ENCODE measurements around the gene LURAP1L.

The LURAP1L gene

DNA sequence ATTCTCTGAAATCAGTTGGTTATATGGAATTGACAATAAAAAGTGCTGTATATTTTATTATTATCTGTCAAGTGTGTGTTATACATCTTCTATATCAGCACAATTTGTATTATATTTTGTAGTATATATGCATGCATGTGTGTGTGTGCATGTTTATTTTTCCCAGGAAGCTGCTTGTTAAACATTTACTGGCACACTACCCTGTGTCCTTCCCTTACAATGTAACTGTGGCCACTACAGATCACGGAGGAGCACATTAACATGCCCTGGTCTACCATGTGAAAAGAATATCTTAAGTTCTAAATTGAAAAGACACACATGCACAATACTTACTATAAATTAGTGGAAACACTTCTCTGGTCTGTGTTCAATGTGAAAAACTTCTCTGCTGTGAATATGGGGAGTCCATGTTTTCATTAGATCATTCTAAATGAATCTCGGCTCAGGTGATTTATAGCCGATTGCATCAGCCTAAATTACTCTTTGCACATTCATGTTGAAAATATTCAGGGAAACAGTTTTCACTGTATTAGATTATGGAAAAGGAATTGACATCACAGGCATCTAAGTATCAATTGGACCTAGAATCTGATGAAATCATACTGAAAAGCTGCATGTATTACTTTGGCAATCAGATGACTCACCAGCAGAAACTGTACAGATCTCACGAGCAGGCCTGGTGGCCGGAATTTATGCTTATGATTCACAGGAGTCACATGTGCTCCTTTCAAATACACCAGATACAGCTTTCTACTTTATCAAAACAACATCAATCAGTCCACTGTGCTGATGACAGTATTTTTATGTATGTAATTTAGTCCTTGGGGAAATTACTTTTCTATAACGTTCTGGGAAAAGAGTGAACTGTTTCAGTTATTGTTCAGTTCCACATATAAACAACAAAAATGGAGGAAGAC is 39.4 kb downstream of the LURAP1L start:
- no peak for DNase-seq

GRCh38 chr9:12814877-12815237 is 40.0 kb downstream of the LURAP1L start:
- DNase-seq, result no peak

- no peak for DNase-seq
Measured at GRCh38 chr9:12815888-12816287, 41.1 kb downstream of the LURAP1L start.

GRCh38 chr9:12816656-12817101 is 41.9 kb downstream of the LURAP1L start:
- no peak for DNase-seq

- DNase-seq, result no peak
Measured at GRCh38 chr9:12817702-12818101, 42.9 kb downstream of the LURAP1L start.

DNA sequence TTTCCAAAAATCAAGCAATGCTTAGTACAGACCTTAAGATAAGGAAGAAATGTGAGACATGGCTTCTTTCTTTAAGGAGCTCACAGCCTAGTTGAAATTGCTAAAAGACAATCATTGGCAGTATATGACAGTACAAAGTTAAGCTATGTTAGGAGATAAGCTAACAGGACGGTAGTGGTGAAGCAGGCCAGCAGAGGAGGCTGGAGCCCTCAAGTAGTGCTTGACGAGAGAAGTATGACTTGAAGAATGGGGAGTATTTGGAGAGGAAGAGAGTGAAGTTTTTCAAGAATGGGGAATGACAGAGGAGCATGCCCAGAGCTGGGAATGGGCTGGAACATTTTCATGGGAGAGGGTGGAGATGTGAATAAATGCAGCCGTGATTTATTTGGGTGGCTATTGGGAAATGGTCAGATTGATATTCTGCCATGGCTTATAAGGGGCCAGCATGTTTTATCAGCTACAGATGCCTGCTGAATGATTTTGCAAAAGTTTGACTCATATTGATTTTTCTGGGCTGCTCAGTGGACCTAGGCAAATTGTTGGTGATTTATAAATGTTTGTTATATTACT is 43.7 kb downstream of the LURAP1L start:
- no peak for DNase-seq

DNA sequence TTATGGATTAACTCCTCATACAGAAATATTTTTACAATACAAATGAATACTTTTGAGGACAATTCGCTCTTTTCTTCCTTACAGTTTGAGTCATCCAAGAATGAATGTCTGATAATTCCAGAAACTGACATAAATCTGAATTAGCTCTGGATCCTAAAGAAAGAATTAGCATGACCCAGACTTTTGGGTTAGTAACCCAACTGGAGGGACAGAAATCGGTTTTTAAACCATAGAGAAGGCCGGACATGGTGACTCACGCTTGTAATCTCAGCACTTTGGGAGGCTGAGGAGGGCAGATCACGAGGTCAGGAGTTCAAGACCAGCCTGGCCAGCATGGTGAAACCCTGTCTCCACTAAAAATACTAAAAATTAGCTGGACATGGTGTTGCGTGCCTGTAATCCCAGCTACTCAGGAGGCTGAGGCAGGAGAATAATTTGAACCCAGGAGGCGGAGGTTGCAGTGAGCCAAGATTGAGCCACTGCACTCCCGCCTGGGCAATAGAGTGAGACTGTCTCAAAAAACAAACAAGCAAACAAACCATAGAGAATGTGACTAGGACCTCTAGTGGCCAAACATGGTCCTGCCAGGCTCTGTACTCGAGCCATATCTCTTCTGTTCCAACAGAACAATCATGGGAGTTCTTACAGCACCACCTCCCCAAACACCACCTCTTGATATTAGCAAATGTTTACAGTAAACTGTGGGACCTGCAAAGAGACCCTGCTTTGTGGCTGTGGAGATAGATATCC is 44.8 kb downstream of the LURAP1L start:
- DNase-seq, result no peak

DNA sequence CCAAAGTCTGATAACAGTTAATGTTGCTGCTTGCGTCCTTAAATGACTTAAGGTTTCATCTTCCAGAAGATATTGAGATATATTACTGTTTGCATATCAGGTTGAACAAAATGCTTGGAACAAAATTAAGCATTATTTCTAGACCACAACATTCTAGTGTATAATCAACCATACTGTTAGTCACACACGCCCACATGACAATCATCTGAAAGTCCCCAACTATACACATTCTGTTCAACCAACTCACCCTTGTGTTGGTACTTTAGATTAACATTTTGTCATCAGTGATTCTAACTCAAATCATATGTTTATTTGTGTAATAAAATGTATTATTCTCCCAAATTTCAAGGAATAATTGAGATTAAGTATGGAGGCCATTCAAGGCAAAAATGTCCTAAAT is 47.3 kb downstream of the LURAP1L start:
- no peak for DNase-seq

DNA sequence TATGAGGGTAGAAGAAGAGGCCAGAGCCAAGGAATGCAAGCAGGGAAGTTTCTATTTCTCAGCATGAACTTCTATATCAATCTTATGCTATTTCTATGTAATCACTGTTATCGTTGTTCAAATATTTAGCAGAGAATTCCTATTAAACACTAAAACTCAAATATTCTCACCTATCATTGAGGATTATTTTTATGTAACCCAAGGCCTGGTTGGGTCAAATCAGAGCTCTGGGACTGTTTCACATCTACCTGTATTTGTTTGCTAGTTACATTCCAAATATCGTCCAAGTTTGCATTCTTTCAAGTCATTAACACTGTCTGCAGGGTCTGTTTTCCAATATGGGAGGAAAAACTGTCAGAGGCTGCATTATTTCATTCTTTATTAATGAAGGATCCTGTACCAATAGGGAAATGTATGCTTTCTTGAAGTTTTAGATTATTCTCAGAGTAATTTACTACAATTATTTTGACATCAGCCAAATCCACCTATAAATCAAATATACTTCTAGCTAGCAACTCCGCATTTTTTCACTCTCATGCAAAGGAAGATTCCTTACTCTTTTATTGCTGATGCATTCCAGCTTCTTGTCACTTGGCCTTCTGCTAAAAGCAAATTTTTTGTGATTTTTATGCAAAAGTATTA is 52.2 kb downstream of the LURAP1L start:
- no peak for DNase-seq

DNA sequence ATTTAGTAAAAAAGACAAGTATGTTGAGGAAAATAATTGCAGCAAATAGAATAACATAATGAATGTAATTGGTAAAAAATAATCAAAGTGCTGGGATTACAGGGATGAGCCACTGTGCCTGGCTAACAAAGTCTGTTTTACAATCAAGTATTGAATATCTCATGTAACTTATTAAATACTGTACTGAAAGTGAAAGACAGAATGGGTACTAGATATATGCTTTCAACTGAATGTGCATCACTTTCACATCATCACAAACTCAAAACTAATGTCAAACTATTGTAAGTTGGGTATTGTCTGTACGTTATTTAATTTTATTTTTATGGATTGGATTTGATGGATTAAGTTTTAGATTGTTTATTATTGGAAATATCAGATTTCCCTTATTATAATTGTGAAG is 58.9 kb downstream of the LURAP1L start:
- DNase-seq, result no peak

GRCh38 chr9:12838546-12838945 is 63.7 kb downstream of the LURAP1L start:
- no peak for DNase-seq

GRCh38 chr9:12843735-12844134 is 68.9 kb downstream of the LURAP1L start:
- DNase-seq, result no peak

GRCh38 chr9:12846035-12846434 is 71.2 kb downstream of the LURAP1L start:
- no peak for DNase-seq

- no peak for DNase-seq
Measured at GRCh38 chr9:12847561-12847960, 72.7 kb downstream of the LURAP1L start.

- no peak for DNase-seq
Measured at GRCh38 chr9:12849486-12850003, 74.7 kb downstream of the LURAP1L start.

DNA sequence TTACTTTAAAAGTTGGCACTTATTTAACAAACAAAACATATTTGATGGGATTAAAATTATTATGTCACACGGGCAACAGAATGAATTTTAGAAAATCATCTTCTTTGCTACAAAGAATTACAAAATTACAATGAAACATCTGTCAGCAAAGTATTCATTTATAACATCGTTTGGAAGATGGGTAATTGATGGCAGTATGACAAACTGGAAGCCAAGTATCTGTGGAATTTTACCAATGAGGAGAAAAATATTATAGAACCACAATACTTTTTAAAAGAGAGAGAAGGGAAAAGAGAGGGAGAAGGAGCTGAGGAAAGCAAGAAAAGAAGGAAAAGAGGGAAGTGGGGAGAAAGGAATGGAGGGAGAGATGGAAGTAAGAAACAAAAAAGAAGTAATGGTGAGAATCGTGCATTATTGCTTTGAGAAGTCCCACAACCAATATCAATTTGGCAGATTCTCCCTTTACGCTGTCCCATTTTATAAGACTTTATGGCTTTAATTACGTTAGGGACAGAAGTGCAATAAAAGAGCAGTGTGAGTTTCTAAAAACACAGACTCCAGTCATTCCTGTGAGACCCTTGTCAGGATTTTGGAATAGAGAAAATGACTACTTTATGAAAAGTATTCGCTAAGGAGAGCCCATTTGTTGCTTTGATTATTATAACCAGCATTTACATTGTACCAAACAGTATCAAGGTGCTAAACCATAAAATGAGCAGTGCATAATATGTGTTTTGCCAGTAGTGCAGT is 76.7 kb downstream of the LURAP1L start:
- no peak for DNase-seq

DNA sequence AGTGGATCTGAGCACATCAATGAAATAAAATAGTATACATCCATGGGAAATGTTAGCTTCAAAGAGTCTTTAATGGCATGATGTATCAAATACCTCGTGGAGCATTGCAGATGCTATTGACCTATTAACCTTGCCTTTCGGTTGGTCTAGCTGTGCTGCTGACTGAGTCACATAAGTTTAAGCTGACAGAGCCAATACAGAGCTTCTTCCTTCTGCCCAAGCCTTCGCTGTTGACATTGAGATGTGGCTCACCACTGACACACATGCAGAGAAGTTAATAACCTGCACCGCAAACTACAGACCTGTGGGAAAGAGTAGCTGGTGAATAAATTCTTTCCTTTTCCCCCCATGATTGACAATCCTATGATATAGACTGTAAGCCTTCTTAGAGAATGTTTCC is 78.2 kb downstream of the LURAP1L start:
- no peak for DNase-seq

- no peak for DNase-seq
Measured at GRCh38 chr9:12854221-12854620, 79.4 kb downstream of the LURAP1L start.

- no peak for DNase-seq
Measured at GRCh38 chr9:12855066-12855465, 80.2 kb downstream of the LURAP1L start.

GRCh38 chr9:12856603-12857002 is 81.8 kb downstream of the LURAP1L start:
- DNase-seq, result no peak

DNA sequence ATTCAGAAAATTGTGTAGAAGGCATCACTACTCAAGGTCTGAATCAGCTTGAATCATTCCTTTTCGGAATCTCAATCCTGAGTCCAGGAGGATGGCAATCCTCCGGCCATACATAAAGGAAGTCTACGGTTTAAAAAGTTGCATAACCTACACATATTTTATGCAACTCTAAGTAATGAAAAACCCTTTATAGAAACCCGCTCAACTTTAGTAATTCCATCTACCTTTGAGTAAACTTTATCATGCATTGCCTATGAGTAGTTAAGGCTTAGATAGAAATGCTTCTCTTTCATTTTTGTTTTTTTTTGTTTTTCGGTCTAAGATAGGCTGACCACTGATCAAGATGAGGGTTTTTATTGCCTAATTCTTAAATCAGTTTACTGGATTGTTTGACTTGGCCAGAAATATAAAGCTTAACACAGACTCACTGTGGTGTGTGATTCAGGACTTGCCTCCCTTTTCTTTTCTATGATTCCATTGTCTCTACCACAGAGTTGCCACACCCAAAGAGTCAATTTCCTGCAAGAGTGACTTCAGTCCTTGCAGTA is 85.0 kb downstream of the LURAP1L start:
- DNase-seq, result no peak

- DNase-seq, result no peak
Measured at GRCh38 chr9:12860998-12861397, 86.2 kb downstream of the LURAP1L start.
